HG02981 (cell line): ENCODE results near the gene LSG1.
A peak's percentile ranks its signal among the peaks of the same experiment; 100 is the strongest.
"Not testable (repeated sequence)": the region's sequence is repeated elsewhere in the genome, so short reads cannot be mapped to it uniquely, and the experiment has no call there.

Experiments
- ATAC-seq: cut with Tn5 transposase; IDR thresholded peaks from one replicate; pipeline ENCODE4 v1.9.1; 2021; ENCODE audit warnings: mild to moderate bottlenecking, moderate library complexity; ENCODE audit not compliant: unreplicated experiment

The LSG1 gene

GRCh38 chr3:194658477-194659242, 13.3 kb downstream of the LSG1 start:
- no peak for ATAC-seq

- ATAC-seq: no peak
Observed at GRCh38 chr3:194657439-194657838, 14.6 kb downstream of the LSG1 start.

DNA sequence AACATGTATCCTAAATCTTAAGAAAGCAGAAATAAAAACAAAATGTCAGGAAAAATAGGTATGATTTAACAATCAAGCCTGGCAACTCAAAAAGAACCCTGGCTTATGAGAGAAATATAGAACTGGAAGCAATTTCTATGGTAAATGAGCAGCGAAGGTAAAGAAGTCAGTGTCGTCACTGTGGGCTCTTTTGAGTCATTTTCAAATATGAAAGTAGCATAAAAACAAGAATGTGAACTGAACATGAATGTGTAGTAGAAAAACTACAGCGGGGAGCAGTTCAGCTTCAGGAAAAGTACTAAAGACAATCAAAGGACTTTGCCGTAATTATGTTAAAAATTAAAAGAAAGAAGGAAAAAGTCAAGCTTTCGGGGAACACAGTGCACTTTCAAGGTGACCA, 17.5 kb downstream of the LSG1 start:
- peak; percentile 88 for ATAC-seq

DNA sequence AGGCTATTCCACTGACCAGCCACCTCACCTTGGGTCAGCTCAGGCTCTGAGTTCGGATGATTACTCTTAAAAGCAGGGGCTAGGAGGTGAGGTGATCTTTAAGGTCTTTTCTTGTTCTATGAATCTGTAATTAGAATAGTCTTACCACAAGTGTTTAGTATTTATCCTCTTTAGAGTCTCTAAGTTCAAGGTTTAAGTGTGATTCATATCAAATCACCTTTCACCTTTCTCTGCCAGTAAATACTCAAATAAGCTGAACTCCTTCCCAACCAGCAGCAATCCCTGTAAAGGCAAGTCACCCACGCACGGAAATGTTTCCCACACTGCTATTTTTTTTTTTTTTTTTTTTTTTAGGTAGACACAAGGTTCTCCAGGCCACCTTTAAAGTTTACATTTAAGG, 24.2 kb downstream of the LSG1 start:
- no peak for ATAC-seq

DNA sequence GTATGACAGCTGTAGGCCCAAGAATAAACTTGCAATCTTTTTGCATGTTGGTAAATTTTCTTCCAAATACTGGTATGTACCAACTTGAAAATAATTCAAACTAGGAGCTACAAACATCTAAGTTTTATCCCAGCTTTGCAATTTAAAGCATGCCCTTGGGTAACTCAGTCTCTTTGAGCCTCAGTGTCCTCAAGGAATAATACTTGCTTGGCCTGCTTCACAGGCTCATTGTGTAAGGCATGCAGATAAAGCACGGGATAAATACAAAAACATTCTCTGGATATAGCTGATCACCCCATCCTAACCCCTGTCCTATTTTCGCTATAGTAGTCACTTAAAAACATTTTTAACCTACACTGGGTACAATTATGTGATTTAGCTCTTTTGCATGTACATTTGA, 29.2 kb downstream of the LSG1 start:
- ATAC-seq: no peak

DNA sequence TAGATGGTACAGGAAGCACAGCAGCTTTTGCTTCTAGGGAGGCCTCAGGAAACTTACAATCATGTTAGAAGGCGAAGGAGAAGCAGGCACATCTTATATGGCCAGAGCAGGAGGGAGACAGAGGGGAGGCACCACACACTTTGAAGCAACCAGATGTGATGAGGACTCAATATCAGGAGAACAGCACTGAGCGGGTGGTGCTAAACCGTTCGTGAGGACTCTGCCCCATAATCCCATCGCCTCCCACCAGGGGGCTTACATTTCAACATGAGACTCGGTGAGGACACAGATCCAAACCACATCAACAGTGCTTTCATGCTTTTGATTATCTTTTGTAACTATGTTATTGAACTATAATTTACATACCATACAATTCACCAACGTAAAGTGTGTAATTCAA, 31.2 kb downstream of the LSG1 start:
- ATAC-seq: no peak

DNA sequence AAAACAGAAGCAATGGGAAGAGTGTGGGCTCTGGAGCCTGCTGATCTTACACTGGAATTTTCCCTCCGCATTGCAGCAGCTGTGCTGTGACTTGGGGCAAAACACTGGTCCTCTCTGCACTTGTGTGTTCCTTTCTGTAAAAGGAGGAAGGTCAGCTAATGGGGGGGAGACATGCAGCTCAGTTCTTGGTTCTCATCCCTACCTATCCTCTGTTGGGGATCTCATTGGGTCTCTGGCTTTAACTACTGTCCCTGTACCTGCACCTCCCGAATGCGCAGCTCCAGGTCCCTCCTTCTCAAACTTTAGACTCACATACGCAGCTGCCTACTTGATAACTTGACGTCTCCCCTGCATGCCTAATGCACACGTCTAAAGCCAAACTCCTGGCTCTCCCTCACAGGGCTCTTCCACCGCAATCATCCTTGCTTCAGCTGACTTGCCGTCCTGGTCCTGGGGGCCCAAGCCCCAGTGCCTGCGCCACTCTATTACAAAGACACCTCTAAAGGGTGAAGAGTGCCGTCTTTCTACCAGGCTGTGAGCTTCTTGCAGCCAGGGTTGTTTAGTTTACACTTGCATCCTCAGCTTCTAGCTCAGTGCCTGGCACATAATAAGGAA, 32.9 kb downstream of the LSG1 start:
- ATAC-seq: no peak

GRCh38 chr3:194637541-194638400, 34.2 kb downstream of the LSG1 start:
- ATAC-seq: no peak

GRCh38 chr3:194637066-194637465, 34.9 kb downstream of the LSG1 start:
- no peak for ATAC-seq

DNA sequence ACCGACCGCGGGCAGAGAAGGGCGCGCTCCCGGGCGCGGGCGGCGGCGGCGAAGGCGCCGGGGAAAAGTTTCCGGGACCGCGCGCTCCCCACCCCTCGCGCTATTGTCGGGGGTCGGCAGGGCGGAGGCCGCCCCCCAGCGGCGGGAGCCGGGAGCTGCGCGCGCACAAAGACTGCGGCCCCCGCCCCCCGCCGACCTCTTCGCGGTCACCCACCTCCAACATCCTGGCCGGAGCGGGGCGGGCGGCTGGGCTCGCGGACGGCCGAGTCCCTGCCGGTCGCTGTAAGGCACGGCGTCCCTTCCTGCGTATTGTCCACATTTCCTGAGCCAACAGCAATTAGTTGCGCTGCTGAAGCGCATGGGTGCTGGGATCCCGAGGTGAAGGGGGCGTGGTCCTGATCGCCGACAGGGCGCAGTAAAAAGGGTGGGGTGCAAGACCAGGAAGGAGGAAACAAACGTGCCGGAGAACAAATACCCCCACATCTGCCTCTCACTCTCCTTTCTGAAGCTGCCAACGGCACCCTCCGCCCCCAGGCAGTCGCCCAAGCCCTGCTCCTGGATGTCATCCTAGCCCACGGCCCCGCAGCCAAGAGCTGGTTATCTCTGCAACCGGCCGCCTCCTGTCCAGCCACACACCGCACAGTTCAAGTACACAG, 38.5 kb downstream of the LSG1 start, which contains the start of gene TMEM44:
TSS of gene TMEM44 (minus strand) at position 71 of the 656 bp plus-strand sequence. CDS start 204 bp downstream, outside the sequence.
- ATAC-seq: peak; percentile 71

DNA sequence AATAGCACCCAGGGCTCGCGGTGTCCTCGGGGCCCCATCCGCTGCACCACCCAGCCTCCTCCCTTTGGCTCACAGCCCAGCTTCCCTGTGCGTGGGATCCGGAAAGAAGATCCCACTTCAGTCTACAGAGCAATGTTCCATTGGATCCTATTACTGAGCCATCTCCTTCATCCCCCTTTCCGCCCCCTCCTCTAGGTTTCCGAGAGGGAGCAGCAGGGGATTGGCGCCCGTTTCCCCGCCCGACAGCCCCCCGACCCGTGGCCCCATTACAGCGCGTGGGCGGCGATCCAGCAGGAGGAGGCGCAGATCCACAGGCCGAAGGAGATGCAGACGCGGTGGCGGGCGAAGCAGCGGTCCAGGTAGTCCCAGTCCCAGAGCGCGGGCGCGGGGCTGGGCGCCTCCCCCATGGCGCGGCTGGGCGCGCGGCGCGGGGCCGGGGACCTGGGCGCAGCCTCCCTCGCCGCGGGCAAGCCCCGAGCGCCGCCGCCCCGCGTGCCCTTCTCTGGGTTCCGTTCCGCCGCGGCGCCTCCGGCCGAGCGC, 39.1 kb downstream of the LSG1 start:
- ATAC-seq: peak; percentile 46

GRCh38 chr3:194632226-194632808, 39.7 kb downstream of the LSG1 start:
- ATAC-seq: no peak

DNA sequence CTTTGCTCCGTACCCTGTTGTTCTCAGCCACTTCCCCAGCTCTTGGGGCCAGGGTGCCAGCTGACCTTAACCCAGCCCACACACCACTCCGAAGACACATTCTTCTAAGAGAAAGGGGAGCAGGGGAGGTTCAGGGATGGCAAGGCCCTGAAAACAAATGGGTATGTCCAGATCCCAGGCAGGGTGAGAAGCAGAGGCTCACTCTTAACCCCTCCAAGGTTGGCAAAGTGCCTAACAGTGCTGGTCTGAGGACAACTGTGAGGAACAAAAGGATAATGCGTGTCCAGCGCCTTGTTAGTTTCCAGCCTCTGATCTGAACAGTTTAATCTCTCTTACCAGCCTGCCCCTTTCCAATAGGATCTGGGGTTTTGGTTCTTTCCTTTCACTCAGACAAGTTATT, 40.3 kb downstream of the LSG1 start:
- ATAC-seq: no peak

- ATAC-seq: not testable (repeated sequence)
Observed at GRCh38 chr3:194630681-194631080, 41.3 kb downstream of the LSG1 start.

DNA sequence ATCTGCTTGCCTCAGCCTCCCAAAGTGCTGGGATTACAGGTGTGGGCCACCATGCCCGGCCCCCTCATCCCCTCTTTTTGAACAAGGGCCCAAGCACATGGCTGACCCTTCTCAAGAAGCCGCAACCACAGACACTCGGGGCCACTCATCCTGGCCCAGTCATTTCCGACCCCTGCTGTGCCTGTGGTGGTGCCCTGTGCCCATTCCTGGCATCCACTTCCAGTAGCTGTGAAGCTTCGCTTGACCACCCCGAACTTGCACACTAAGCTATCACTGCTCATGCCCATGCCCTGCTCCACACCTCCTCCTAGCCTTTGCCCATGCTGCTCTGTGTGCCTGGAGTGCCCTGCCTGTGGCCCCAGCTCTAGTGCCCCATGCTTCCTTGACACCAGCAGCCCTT, 47.0 kb downstream of the LSG1 start:
- no peak for ATAC-seq

DNA sequence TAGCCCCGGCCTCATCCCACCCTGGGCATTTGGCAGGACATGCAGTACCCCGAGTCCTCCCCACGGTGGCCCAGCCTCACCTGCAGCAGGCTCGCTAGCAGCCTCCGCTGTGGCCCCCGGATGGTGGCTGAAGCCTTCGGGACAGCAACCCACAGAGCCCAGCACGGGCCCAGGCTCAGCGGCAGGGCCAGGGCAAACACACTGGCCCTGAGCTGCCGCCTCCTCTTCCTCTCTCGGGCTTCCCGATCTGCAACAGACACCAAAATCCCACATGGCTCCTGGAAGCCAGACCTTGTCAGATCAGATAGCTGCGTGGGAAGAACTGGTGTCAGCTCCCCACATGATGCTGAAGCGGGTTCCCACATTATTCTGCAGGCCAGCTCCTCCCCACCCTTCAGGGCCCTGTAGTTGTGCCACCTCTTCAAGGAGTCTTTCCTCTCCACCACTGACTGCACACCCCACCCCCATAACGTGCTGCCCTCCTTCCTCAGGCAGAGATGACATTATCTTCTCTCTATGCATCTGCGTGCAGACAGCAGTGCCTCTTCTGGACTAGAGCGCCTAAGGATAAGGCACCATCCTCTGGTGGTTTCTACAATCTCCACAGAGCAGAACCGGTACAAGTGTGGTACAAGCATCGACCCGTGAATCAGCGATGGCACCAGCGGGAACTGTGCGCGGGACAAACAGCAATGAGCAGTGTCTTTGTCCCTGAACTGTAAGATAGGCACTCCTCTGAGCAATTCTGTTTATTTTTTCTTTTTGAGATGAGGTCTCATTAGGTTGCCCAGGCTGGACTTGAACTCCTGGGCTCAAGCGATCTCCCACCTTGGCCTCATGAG, 48.3 kb downstream of the LSG1 start:
- no peak for ATAC-seq

DNA sequence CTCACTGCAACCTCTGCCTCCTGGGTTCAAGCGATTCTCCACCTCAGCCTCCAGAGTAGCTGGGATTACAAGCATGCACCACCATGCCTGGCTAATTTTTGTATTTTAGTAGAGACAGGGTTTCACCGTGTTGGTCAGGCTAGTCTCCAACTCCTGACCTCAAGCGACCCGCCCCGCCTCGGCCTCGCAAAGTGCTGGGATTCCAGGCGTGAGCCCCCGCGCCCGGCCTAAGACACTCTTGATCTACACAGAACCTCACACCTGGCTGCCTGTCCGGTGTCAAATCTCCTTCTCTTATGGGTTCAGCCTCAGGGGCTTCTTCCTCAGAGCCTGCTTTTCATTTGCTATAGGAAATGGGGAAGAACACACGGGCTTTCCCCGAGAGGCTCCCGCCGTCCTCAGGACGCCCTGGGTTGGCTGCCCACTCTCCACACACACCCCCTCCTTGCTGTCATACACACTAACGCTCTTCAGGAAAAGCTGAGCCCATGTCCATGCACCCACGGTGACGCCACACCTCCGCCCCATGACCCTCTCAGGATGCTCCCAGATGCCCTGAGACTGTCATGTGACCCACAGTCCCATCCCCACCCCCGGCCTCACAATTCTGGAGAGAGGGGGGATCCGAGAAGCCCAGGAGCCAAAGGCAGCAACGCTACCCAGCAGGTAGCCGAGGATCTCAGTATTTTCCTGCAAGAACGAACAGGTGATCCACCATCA, 49.2 kb downstream of the LSG1 start:
- ATAC-seq: no peak

- ATAC-seq: no peak
Observed at GRCh38 chr3:194621947-194622346, 50.0 kb downstream of the LSG1 start.

DNA sequence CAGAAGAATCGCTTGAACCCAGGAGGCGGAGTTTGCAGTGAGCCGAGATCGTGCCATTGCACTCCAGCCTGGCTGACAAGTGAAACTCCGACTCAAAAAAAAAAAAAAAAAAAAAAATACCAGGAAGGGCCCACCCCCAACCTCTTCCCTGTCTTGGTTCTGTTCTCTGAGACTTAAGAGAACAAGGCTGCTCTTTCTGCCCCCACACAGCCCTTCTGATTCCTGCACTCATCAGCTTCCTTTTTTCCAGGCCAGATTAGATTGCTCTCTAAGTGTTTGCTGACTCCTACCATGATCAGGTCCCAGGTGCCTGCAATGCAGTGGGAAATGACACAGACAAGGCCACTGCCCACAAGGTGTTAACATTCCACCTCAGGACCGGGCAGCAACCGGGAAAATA, 51.8 kb downstream of the LSG1 start:
- no peak for ATAC-seq
